Activated naive CD4-positive, alpha-beta T cell treated with anti-CD3 and anti-CD28 coated beads, Interleukin-2, amount 10 ng/mL, durations not matched to agents 7 days and 5 days (primary cell): ENCODE data around the gene PARP3.
A peak's percentile ranks its signal among the peaks of the same experiment; 100 is the strongest.
"Not testable (repeated sequence)": the region's sequence is repeated elsewhere in the genome, so short reads cannot be mapped to it uniquely, and the experiment has no call there.

Experiments
- CTCF ChIA-PET: fragments of 350-600 bp; sonication (Branson Sonifier 250); formaldehyde crosslinking; loops from one replicate; lab custom pipeline; 2021; ENCODE audit warnings: antibody characterized with exemption; lab: Charles Lee
- DNase-seq: peaks from one replicate; pipeline ENCODE4 v3.0.0-alpha.2; 2020
- H3K27ac Mint-ChIP-seq: one replicate; pipeline ENCODE4 v1.8.0; 2021; ENCODE audit warnings: mild to moderate bottlenecking, moderate library complexity, mixed read lengths
- H3K27me3 Mint-ChIP-seq: one replicate; pipeline ENCODE4 v1.8.0; 2021; ENCODE audit warnings: mild to moderate bottlenecking, mixed read lengths
- H3K36me3 Mint-ChIP-seq: one replicate; pipeline ENCODE4 v1.8.0; 2021; ENCODE audit warnings: mixed read lengths
- H3K4me1 Mint-ChIP-seq: one replicate; pipeline ENCODE4 v1.8.0; 2021; ENCODE audit warnings: mixed read lengths
- H3K4me3 Mint-ChIP-seq: one replicate; pipeline ENCODE4 v1.8.0; 2021; ENCODE audit warnings: mild to moderate bottlenecking, moderate library complexity, mixed read lengths
- H3K9me3 Mint-ChIP-seq: one replicate; pipeline ENCODE4 v1.8.0; 2021; ENCODE audit warnings: mixed read lengths

PARP3 gene

DNA sequence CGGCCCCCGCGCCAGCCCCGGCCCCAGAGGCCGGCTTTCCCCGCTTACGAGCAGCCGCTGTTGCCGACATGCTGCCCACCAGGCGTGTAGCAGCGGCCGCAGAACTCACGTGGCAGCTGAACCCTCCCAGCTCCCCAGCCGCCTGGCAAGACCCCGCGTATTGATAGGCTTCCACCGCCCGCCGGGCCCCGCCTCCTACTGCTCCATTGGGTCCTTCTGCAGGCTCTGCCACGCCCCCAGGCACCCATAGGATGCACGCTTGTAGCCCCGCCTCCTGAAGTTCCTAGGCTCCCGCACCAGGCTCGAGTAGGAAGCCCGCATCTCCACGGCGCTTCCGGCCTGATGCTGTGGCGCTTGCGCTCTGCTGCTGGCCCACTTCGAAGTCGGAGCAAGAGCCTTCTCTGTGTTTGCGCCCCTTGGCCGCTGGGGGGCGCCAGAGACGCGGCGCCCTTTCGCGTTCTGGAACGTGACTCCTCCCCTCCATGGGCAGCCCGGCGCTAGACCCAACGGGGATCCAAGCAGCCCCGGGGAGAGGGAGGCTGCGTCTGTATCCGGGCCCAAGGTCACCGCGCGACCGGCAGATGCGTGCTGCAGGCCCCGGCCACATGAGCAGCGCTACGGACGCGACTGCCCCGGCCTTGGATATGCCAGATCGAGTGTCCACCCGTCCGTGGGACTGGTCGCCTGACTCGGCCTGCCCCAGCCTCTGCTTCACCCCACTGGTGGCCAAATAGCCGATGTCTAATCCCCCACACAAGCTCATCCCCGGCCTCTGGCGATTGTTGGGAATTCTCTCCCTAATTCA lies at the start of gene PARP3, which contains the start of gene RRP9:
PARP3 (plus strand) TSS at position 566 of the 805 bp plus-strand sequence. CDS start 993 bp downstream, outside the sequence.
RRP9 (minus strand) TSS at position 107 of the 805 bp plus-strand sequence; CDS start at position 70, 37 bp downstream.
- Mint-ChIP-seq H3K36me3 (peaks cover 15% of the 10 kb centered on the region), H3K9me3 (no peaks in the 10 kb centered on the region), H3K27me3 (no peaks in the 10 kb centered on the region), H3K4me3 (peak within 1 kb of the TSS; percentile 87), H3K4me1 (peaks cover 39% of the 10 kb centered on the region), H3K27ac (peak within 1 kb of the TSS; percentile 91)
- CTCF ChIA-PET = interaction anchor here (0.6 to 3.4 kb wide), 23 partner anchors 9 to 470 kb away, joined by 3 to 24 read pairs (median 4); partner anchors contain the start of genes ABHD14A, ABHD14B, ACY1 and DUSP7
- peak; percentile 100 for DNase-seq

DNA sequence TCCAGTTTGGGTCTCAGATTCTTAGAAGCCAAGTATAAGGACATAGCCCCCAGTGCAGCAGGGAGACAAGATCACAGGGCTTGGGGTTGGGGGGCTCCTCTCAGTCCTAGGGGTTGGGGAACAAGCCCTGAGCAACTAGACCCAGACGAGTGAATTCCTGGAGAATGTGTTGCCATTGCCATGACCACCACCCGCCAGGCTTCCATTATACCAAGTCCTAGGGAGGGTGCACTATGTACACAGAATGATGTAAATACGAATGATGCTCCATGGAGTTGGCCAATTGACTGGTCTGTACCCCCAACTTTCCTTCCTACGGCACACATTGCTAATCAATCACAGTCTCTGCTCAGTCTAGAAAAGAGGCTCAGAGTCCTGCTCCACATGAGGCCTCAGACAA lies 47.8 kb upstream of the PARP3 start:
- peaks cover 56% of the 10 kb centered on the region for H3K27me3 Mint-ChIP-seq
- no peak overlapping the region for H3K4me3 Mint-ChIP-seq
- no peaks in the 10 kb centered on the region for H3K36me3 Mint-ChIP-seq
- H3K4me1 Mint-ChIP-seq = peaks cover 11% of the 10 kb centered on the region
- DNase-seq = no peak
- H3K27ac Mint-ChIP-seq = no peak overlapping the region
- no peaks in the 10 kb centered on the region for H3K9me3 Mint-ChIP-seq
- CTCF ChIA-PET = no interaction called here

DNA sequence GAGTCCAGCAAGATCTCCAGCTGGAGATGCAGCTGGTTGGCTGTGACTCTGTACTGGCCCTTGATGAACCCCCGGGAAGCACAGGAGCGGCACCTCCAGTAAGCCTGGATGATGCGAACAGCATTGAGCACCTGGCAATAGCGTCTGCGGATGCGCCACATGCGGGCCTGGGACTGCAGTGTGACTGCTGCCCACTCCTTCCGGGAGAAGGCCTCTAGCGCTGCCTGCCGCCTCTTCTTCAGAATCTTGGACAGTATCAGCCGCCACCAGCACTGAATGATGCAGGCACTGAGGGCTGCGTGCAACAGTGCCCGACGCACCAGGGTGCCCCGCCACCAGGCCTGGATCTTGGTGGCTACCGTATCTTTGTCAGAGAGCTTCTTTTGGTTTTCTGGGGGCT lies 47.2 kb upstream of the PARP3 start:
- CTCF ChIA-PET = no interaction called here
- no peak overlapping the region for H3K4me3 Mint-ChIP-seq
- no peak overlapping the region for H3K27ac Mint-ChIP-seq
- no peaks in the 10 kb centered on the region for H3K9me3 Mint-ChIP-seq
- peaks cover 55% of the 10 kb centered on the region for H3K27me3 Mint-ChIP-seq
- H3K36me3 Mint-ChIP-seq = no peaks in the 10 kb centered on the region
- peaks cover 11% of the 10 kb centered on the region for H3K4me1 Mint-ChIP-seq
- DNase-seq = no peak

DNA sequence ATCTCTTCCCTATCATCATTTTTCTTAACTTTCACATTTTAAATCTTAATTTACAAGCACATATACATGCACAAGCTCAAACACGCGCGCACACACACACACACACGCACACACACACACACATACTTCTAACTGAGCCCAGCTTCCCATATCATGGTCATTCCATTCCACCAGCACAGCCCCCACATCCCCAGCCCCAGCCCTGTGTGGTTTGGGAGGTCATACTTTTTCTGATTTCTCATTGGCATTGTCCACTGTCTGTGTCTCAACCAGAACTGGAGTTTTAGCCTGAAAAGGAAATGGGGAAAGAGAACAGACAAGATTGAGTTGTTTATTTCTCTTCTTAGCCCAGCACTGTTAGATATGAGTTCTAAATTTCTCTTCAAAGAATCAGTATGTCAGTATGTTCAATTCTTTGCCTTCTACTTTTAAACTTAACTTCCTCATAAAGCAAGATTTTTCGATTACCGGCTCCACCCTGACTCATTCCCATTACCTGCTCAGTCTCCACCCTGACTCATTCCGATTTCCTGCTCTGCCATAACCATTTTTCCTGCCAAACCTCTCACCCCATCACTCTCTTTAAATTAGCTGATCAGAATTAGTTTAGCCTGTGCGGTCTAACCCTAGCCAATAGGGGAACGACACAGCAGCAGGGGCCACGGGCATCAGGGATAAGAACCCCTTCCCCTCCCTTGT lies 45.4 kb upstream of the PARP3 start:
- Mint-ChIP-seq H3K9me3 (no peaks in the 10 kb centered on the region), H3K4me3 (no peak overlapping the region), H3K36me3 (no peaks in the 10 kb centered on the region), H3K4me1 (peaks cover 3% of the 10 kb centered on the region), H3K27me3 (peaks cover 52% of the 10 kb centered on the region), H3K27ac (no peak overlapping the region)
- CTCF ChIA-PET = no interaction called here
- no peak for DNase-seq

DNA sequence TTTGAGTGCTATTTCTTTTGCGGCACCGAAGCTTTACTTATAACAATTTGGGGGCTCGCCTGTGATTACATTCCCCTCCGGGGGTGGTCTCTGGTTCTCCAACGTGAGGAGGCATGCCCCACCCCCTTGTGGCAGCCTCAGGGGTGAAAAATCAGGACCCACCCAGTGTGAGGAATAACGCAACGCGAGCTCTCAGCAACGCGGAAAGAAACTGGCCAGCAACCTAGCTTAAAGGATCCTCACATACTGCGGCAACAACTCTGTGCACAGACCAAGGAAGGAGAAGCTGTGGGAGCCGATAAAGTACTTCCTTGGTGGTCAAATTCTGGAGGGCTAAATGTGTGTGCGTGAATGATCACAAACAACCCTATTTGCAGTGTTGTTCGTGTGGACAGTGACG lies 44.8 kb upstream of the PARP3 start:
- Mint-ChIP-seq H3K4me3 (no peak overlapping the region), H3K27ac (no peak overlapping the region), H3K36me3 (no peaks in the 10 kb centered on the region), H3K27me3 (peaks cover 45% of the 10 kb centered on the region), H3K4me1 (no peaks in the 10 kb centered on the region), H3K9me3 (no peaks in the 10 kb centered on the region)
- DNase-seq = no peak
- CTCF ChIA-PET = no interaction called here

DNA sequence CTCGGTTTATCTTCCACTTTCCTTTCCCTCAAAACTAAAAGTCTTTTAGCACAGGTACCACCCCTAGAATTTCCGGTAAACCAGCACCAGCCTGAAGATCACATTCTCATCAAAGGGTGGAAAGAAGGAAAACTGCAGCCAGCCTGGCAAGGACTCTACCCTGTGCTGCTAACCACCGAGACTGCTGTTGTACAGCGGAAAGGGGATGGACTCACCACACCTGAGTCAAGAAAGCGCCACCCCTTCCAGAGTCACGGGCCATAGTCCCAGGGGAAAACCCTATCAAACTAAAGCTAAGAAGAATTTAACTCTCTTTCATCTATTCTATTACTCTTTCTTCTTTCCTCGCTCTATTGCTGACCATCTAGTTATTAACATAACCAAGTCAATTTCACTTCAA lies 42.1 kb upstream of the PARP3 start:
- H3K9me3 Mint-ChIP-seq, CTCF ChIA-PET, H3K4me3 Mint-ChIP-seq, H3K27ac Mint-ChIP-seq, DNase-seq, H3K4me1 Mint-ChIP-seq, H3K36me3 Mint-ChIP-seq: not testable (repeated sequence)
- H3K27me3 Mint-ChIP-seq = peaks cover 48% of the 10 kb centered on the region

DNA sequence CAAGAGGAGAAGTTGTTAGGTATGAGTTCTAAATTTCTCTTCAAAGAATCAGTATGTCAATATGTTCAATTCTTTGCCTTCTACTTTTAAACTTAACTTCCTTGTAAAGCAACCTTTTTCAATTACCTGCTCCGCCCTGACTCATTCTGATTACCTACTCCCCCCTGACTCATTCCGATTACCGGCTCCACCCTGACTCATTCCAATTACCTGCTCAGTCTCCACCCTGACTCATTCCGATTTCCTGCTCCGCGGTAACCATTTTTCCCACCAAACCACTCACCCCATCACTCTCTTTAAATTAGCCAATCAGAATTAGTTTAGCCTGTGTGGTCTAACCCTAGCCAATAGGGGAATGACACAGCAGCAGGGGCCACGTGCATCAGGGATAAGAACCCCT lies 39.8 kb upstream of the PARP3 start:
- H3K4me1 Mint-ChIP-seq, H3K27ac Mint-ChIP-seq, CTCF ChIA-PET, H3K4me3 Mint-ChIP-seq, DNase-seq, H3K36me3 Mint-ChIP-seq: not testable (repeated sequence)
- H3K9me3 Mint-ChIP-seq = peaks cover 11% of the 10 kb centered on the region
- H3K27me3 Mint-ChIP-seq = peaks cover 43% of the 10 kb centered on the region

DNA sequence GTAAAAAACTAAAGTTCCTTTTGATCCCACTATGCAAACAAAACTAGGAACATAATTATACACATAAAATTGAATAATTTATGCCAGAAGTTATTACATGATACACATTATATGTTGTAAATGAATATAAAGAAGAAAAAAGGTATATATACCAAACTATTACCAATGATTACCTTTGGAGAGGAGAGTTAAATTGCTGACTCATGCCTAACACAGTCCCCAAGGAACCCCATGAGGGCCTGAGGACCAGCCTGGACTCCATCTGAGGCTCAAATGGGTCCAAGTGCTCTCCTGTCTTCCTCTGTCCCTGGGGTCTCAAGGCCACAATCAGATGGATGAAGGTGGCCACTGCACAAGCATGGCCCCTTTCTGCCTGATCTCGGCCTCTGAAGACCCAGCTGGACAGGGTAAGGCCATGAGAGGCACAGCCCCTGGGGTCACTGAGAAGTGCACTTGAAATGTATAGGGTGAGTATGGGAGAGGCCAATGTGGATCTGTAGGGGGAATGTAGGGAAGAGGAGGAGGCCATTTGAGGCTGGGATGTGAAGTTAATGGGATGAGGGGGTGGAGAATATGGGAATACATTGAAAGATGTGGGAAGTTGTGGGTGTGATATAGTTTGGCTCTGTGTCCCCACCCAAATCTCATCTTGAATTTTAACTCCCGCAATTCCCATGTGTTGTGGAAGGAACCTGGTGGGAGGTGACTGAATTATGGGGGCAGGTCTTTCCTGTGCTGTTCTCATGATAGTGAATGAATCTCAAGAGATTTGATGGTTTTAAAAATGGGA lies 37.9 kb upstream of the PARP3 start:
- Mint-ChIP-seq H3K4me3 (no peak overlapping the region), H3K27me3 (peaks cover 38% of the 10 kb centered on the region), H3K4me1 (no peaks in the 10 kb centered on the region), H3K36me3 (no peaks in the 10 kb centered on the region), H3K9me3 (peaks cover 18% of the 10 kb centered on the region), H3K27ac (no peak overlapping the region)
- DNase-seq = no peak
- CTCF ChIA-PET = no interaction called here

DNA sequence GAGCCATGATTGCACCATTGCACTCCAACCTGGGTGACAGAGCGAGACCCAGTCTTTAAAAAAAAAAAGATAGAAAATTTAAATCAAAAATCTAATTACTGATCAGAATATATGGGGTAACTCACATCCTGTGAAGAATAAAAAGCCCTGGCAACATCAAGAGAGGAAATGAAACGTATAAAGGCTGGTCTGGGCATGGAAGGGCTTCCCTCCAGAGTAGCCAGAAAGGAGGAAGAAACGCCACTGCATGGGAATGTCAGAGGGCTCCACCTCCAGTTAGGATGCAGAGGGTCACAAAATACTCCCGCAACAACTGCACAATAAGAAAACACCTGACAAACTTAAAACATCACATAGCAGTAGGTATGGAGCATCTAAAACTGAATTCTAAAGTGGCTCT lies 34.1 kb upstream of the PARP3 start:
- Mint-ChIP-seq H3K27me3 (peaks cover 25% of the 10 kb centered on the region), H3K4me1 (no peaks in the 10 kb centered on the region), H3K27ac (no peak overlapping the region), H3K36me3 (no peaks in the 10 kb centered on the region), H3K4me3 (no peak overlapping the region), H3K9me3 (peaks cover 19% of the 10 kb centered on the region)
- no peak for DNase-seq
- CTCF ChIA-PET = no interaction called here

DNA sequence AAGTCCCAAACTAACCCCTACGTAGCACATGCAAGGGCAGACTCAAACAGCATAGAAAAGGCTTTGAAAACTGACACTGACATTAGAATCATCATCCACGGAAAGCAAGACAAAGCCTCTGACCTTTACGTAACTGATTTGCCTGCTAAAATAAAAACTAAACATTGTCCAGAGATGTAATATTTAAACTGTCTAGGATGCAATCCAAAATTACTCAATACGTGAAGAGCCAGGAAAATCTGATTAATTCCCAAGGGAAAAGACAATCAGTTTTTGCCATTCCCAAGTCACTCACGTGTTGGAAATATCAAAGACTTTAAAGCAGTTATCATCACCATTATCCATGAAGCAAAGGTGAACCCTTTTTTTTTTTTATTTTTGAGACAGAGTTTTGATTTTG lies 25.7 kb upstream of the PARP3 start:
- no peak overlapping the region for H3K27ac Mint-ChIP-seq
- no peaks in the 10 kb centered on the region for H3K36me3 Mint-ChIP-seq
- peaks cover 10% of the 10 kb centered on the region for H3K27me3 Mint-ChIP-seq
- H3K4me1 Mint-ChIP-seq = no peaks in the 10 kb centered on the region
- CTCF ChIA-PET = no interaction called here
- no peak overlapping the region for H3K4me3 Mint-ChIP-seq
- no peaks in the 10 kb centered on the region for H3K9me3 Mint-ChIP-seq
- DNase-seq = no peak

DNA sequence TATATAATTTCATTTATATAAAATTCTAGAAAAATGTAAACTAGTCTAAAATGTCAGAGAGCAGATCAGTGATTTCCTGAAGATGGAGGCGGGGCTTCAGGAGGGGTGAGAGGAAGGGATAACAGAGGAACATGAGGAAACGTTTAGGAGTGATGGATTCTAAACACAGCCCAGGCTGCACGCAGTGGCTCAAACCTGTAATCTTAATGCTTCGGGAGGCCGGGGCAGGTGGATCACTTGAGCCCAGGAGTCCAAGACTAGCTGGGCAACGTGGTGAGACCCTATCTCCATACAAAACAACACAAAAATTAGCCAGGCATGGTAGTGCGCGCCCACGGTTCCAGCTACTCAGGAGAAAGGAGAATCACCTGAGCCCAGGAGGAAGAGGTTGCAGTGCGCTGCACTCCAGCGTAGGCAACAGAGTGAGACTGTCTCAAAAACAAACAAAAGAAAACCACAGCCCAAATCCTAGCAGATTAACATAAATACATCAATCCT lies 21.0 kb upstream of the PARP3 start:
- H3K27me3 Mint-ChIP-seq = peaks cover 13% of the 10 kb centered on the region
- no peak for DNase-seq
- no peaks in the 10 kb centered on the region for H3K36me3 Mint-ChIP-seq
- CTCF ChIA-PET = interaction anchor here (0.7 kb wide), 1 partner anchor 98 kb away, joined by 3 read pairs; no protein-coding TSS in a partner anchor
- no peak overlapping the region for H3K27ac Mint-ChIP-seq
- H3K4me1 Mint-ChIP-seq = no peaks in the 10 kb centered on the region
- no peaks in the 10 kb centered on the region for H3K9me3 Mint-ChIP-seq
- H3K4me3 Mint-ChIP-seq = no peak overlapping the region

DNA sequence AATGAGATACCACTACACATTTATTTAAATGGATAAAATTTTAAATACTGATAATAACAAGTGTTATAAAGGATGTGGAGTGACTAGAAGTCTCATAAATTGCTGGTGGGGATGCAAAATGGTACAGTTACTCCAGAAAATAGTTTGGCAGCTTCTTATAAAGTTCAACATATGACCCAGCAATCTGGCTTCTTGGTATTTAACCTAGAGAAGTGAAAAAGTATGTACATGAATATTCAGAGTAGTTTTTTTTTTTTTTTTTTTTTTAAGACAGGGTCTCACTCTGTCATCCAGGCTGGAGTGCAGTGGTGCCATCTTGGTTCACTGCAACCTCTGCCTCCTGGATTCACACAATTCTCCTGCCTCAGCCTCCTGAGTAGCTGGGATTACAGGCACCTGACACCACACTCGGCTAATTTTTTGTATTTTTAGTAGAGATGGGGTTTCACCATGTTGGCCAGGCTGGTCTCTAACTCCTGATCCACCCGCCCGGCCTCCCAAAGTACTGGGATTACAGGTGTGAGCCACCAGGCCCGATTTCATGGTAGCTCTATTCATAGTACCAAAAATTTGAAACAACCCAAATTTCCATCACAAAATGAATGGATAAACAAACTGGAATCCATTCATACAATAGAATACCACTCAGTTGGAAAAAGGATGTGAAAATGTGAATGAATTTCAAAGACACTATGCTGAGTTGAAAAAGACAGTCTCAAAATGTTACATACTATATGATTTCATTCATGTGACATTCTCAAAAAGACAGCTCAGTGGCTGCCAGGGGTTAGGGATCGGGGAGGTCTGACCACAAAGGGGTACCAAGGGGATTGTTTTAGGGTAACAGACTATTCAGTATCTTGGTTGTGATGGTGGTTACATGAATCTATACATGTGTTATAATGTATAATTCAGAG lies 14.8 kb upstream of the PARP3 start:
- no peaks in the 10 kb centered on the region for H3K4me1 Mint-ChIP-seq
- peaks cover 4% of the 10 kb centered on the region for H3K27me3 Mint-ChIP-seq
- no peak for DNase-seq
- H3K27ac Mint-ChIP-seq = no peak overlapping the region
- H3K9me3 Mint-ChIP-seq = no peaks in the 10 kb centered on the region
- no peak overlapping the region for H3K4me3 Mint-ChIP-seq
- peaks cover 1% of the 10 kb centered on the region for H3K36me3 Mint-ChIP-seq
- CTCF ChIA-PET = no interaction called here

DNA sequence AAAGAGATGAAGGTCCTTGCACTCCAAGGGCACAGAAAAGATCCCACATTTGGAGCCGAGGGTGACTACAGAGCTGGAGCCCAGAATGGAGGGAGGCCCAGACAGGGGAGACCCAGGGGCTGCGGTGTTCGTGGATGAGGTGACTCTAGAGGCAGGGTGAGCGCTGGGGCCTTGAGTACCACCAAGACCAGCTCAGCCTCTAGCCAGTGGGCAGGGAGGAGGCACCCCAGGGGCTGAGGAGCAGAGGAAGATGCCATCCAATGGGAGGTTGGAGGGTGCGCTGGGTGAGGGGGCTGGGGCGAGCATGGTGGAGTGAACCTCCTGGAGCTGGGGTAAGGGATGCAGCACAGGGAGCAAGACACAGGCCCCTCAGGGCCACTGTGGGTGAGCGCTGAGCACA lies 13.7 kb upstream of the PARP3 start:
- Mint-ChIP-seq H3K36me3 (peaks cover 5% of the 10 kb centered on the region), H3K4me1 (no peaks in the 10 kb centered on the region), H3K4me3 (no peak overlapping the region), H3K27me3 (no peaks in the 10 kb centered on the region), H3K27ac (no peak overlapping the region), H3K9me3 (no peaks in the 10 kb centered on the region)
- CTCF ChIA-PET = no interaction called here
- DNase-seq = no peak
